Thyroid gland (tissue), 4 donors: ENCODE data around the gene AARSD1.
"Not testable (repeated sequence)": the region's sequence is repeated elsewhere in the genome, so short reads cannot be mapped to it uniquely, and the experiment has no call there.

Experiments used
- POLR2A ChIP-seq, 2 donors: fragments of 450-650 bp; IDR thresholded peaks; one replicate each; pipeline ENCODE4 v1.6.1; 2017; ENCODE audit warnings: antibody characterized with exemption in 2 of 2, mild to moderate bottlenecking in 2 of 2, moderate library complexity in 1 of 2
- TF ChIP-seq, protein P1 (sequence below), 6 experiments: fragments of 200-600 bp in 3 of 6; fragments of 450-650 bp in 3 of 6; sonication (generic) in 3 of 6; IDR thresholded peaks; one replicate each; pipeline ENCODE4 v1.5.1; 2016 to 2019; ENCODE audit warnings: antibody characterized with exemption in 6 of 6, mild to moderate bottlenecking in 2 of 6, inconsistent platforms in 1 of 6, moderate library complexity in 1 of 6

DNA sequence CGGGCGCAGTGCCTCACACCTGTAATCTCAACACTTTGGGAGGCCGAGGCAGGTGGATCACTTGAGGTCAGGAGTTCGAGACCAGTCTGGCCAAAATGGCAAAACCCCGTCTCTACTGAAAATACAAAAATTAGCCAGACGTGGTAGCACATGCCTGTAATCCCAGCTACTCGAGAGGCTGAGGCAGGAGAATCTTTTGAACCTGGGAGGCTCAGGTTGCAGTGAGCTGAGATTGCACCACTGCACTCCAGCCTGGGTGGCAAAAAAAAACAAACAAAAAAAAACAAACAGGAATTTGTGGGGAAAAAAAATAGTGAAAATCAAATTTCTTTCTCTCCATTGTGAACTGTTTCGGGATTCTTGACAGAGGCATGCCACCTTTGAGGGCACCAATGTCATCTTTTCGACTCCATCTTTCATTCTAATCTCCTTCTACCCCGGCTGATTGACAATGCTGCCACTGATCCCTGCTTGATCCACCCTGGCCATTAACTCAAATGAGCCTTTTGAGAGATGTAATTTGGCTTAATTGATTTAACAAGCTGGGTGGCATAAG is 44.7 kb downstream of the AARSD1 start:
- TF ChIP-seq, protein P1, sequence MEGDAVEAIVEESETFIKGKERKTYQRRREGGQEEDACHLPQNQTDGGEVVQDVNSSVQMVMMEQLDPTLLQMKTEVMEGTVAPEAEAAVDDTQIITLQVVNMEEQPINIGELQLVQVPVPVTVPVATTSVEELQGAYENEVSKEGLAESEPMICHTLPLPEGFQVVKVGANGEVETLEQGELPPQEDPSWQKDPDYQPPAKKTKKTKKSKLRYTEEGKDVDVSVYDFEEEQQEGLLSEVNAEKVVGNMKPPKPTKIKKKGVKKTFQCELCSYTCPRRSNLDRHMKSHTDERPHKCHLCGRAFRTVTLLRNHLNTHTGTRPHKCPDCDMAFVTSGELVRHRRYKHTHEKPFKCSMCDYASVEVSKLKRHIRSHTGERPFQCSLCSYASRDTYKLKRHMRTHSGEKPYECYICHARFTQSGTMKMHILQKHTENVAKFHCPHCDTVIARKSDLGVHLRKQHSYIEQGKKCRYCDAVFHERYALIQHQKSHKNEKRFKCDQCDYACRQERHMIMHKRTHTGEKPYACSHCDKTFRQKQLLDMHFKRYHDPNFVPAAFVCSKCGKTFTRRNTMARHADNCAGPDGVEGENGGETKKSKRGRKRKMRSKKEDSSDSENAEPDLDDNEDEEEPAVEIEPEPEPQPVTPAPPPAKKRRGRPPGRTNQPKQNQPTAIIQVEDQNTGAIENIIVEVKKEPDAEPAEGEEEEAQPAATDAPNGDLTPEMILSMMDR (IDR thresholded peaks at IDR 0.05), result not testable (repeated sequence)
- TF ChIP-seq POLR2A (IDR thresholded peaks at IDR 0.05), result not testable (repeated sequence)
